NCI-H526 treated with DMSO at 0.1 percent for 48 hours (cell line): ENCODE data around the gene TCF23.

Source experiments
- DNase-seq: peaks from one replicate; lab custom pipeline; 2025; lab: John Stamatoyannopoulos, UW

TCF23 gene

DNA sequence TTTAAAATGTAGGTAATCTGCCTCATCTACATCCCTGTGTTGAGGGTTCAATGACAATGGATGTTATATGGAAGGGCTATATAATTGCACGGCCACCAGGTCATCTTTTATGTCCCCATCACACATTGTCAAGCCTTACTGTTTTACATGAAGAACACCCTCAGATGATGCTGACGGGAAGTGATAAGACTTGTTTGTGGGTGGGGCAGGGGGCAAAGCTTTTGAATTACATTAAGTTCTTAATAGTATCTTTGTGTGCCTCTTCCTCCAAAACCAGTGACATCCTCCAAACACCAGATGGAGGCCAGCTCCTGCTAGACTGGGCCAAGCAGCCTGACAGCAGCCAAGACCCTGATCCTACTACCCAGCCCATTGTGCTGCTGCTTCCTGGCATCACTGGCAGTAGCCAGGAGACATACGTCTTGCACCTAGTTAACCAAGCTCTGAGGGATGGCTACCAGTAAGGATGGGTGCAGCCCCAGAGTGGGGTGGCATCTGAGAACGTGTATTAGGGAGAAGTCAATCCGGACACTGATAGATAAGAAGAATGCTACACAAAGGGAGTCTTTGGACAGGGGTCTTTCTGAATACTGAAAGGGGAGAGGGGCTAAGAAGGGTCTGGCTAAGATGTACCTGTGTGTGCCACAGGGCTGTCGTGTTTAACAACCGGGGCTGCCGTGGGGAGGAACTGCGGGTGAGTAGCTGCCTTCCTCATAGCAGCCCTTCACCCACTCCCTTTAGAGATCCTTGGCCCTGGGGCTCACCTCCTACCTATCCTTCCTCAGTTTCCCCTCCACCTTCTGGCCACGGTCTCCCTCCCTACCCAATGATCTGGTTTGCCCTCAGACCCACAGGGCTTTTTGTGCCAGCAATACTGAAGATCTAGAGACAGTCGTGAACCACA is 19.9 kb upstream of the TCF23 start:
- DNase-seq, result no peak

DNA sequence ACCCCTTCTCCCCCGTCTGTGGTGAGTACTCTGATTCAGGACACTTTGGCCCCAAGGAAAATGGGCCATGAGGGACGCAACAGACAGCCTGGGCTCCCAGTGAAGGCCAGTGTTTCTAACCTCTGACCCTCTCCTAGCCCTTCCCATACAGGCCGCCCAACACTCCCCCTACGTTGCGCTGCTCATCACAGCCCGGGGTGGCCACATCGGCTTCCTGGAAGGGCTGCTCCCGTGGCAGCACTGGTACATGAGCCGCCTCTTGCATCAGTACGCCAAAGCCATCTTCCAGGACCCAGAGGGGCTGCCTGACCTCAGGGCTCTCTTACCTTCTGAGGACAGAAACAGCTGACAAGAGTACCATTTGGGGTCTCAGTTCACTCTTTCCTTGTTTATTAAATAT is 18.4 kb upstream of the TCF23 start:
- DNase-seq, result no peak

GRCh38 chr2:27131429-27131828 is 17.4 kb upstream of the TCF23 start:
- DNase-seq, result no peak

DNA sequence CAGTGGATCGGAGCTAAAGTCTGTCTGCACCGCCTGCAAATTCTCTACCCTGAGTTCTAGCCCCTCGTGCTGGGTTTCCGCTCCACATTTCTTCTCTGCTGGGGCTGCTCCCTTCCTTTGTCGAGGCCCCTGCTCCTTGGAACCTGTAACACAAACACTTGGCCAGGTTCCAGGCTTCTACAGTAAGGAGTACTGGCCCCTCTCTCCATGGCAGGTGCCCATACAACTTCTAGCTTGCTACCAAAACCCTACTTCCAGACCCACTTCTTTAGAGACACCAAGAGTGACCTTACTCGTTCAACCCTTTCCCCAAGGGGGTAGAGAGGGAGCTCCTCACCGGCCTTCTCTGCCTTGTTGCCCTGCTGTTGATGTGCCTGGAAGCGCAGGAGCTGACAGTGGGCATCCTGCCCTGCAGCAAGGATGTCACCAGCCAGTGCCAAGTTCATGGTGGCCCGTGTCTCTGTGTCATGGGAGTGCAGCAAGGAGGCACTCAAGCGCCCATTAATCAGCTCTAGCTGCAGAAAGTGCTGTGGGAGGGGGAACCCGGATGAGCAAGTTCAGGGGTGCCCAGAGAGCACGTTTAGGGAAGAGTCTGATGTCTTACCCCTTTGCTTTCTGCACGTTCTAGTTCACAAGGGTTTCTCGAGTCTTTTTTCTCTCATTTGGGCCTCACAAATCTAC is 15.5 kb upstream of the TCF23 start:
- DNase-seq, result no peak

- peak; percentile 81 for DNase-seq
Observed at GRCh38 chr2:27133905-27134780, 14.7 kb upstream of the TCF23 start, which contains the start of gene PREB. PREB (minus strand) TSS chr2:27134636; CDS start chr2:27134421, 215 bp downstream.

DNA sequence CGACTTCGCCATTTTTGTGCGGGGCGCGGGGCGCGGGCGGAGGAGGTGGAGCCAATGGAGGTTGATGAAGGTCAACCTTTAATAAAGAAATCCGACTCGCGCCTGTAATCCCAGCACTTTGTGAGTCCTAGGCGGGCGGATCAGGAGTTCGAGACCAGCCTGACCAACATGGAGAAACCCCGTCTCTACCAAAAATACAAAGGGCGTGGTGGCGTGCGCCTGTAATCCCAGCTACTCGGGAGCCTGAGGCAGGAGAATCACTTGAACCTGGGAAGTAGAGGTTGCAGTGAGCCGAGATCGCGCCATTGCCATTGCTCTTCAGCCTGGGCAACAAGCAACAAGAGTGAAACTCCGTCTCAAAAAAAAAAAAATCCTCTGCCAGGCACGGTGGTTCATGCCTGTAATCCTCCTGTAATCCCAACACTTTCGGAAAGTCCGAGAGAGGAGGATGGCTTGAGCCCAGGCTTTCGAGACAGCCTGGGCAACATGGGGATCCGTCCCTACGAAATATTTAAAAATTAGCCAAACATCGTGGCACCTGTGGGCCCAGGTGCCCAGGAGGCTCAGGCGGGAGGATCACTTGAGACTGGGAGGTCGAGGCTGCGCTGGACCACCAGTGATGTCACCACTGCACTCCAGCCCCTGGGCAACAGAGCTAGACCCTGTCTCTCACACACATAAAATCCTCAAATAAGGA is 13.9 kb upstream of the TCF23 start:
- no peak for DNase-seq

DNA sequence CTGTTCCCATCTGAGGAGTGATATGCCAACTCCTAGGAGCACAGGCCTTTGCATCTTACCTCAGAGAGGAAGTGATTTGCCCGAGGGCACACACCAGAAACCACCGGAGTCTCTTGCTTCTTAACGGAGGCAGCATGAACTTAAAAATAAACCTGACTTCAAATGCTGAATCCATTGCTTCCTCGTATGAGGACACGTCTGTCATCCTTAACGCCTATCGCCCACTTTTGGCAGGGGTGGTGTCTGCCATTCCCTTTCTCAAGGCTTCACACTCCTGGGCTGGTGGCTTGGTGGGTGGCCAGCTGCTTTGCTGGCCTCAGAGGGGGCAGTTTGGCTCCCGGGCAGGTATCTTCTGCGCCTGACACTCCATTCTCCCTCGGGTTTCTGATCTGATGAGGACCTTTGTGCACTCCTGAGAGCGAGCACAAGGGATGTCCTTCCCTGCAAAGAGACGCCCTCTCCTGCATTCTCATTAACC is 13.3 kb upstream of the TCF23 start:
- DNase-seq, result no peak

DNA sequence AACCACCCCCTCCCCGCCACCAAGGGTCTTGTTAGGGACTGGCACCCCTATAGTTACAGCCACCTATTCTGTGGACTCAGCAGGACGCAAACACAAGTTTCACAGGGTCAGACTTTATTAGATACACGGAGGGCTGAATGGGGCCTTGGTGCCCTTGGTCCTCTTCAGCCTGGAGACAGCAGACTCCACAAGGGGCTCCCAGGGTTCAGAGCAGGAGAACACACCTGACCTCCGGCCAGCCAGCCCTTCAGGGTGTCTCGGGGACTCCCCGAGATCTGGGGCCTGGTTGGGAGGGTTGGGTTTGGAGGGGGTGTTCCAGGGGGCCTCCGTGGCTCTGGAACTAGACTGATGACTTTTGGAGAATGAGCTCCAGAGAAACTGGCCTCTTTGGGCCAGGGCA is 12.1 kb upstream of the TCF23 start:
- no peak for DNase-seq

DNA sequence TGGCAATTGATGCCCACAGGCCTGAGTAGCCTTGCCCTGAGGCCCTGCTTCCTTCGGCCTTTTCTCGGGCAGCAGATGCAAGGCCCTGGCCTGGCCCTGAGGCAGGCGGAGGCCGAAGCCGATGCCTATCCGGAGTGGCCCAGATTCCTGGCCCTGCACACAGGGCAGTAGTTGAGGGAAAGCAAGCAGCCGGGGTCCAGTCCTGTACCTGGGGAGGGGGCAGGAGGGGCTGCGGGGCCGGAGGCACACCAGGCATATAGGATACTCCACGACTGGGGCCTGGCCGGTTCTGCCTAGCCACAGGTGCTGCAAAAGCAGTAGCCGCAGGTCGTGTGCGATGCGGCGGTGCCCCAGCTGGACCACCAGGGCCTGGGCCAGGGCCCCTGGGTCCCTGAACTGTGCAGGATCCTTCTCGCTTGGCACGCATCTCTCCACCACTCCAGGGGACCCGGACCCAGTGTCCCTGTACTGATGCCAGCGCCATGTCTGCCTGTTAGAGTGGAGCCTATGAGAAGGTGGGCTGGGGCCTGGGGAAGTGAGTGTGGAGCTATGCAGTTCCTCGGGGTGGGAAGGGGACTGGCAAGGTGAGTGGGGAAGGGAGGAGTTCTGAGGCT is 11.4 kb upstream of the TCF23 start:
- no peak for DNase-seq

DNA sequence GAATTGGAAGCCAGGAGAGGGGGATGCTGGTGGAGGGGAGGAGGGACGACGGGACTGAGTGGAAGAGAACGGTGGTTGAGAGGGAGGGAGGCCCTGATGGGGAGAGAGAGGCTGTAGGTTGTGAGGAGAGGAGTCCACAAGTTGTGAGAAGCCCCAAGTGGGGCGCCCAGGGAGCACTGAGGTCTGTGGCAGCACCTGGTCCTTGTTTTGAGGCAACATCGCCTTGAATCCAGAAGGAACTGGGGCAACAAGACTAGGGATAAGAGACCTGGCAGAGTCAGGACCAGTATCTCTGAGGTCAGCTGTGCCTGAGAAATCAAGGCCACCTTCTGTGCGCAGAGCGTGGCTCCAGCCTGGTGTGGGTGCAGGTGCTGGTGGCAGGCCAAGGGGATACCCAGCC is 10.7 kb upstream of the TCF23 start:
- no peak for DNase-seq

DNA sequence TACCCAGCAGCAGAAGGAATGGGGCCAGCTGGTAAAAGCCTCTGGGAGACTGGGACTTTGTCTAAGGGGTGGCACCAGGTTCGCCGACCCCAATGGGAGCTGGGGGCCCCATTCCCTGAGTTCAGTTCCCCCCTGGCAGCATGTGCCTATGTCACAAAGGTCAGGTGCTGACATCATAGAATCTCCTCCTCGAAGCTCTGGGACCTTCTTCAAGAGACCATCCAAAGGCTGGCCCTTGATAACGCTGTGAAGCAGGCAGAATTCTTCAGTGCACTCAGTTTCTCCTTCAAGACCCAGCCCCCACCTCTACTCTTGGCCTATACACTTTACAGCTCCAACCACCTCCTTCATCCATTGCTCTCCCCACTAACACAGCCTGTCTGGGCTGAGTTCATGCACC is 9.5 kb upstream of the TCF23 start, which contains the start of gene PRR30:
TSS of gene PRR30 (minus strand) at position 101 of the 400 bp plus-strand sequence. CDS start 1,081 bp downstream, outside the sequence.
- DNase-seq, result no peak

DNA sequence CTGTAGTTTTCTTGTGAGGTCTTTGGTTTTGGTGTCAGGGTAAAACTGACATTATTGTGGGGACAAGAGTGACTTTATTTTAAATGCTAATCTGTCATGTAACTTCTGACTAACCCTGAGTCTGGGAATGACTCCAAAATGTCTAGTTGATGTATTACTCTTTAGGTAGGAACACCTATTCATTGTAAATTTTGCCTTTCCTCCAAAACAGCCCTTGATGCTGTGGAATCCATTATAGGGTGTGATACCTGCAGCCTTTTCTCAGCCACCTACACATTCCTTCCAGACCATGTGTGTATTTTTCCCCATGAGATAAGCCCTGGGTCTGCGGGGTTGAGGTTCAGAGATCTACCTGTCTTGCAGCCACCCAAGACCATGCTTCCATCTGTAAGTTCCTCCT is 5.5 kb upstream of the TCF23 start:
- DNase-seq, result no peak

GRCh38 chr2:27145682-27146081 is 3.1 kb upstream of the TCF23 start:
- DNase-seq, result no peak

- DNase-seq, result no peak
Observed at GRCh38 chr2:27147935-27148334, 869 bp upstream of the TCF23 start.

DNA sequence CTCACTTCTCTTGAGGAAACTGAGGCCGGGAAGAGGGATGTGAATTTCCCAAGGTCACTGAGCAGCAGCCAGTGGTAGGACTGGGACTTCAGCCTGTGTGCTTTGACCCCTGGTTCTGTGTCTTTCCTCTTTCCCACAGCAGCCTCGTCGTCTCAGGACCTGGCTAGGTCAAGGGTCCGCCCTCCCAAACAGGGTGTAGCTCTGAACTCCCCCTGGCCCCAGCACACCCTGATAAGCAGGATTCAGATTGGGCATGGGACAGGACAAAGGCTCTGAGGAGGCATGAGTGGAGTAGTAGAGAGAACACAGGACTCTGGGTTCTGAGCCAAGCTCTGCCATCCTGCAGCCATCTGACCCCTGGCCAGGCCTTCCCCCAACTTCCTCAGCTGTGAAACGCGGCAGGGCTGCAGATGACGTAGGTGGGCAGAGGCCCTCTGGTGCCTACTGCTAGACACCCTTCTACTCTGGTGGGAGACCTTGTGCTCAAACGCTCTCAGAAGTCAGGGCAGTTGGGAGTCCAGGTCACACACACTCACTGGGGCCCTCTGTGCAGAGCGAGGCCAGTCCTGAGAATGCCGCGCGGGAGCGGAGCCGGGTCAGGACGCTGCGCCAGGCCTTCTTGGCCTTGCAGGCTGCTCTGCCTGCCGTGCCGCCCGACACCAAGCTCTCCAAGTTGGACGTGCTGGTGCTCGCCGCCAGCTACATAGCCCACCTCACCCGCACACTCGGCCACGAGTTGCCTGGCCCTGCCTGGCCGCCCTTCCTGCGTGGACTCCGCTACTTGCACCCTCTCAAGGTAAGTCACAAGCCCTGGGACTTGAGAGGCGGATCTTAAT is 984 bp downstream of the TCF23 start:
- no peak for DNase-seq

- DNase-seq, result no peak
Observed at GRCh38 chr2:27150639-27151230, 1.9 kb downstream of the TCF23 start.

GRCh38 chr2:27152102-27152795 is 3.4 kb downstream of the TCF23 start:
- DNase-seq, result no peak

DNA sequence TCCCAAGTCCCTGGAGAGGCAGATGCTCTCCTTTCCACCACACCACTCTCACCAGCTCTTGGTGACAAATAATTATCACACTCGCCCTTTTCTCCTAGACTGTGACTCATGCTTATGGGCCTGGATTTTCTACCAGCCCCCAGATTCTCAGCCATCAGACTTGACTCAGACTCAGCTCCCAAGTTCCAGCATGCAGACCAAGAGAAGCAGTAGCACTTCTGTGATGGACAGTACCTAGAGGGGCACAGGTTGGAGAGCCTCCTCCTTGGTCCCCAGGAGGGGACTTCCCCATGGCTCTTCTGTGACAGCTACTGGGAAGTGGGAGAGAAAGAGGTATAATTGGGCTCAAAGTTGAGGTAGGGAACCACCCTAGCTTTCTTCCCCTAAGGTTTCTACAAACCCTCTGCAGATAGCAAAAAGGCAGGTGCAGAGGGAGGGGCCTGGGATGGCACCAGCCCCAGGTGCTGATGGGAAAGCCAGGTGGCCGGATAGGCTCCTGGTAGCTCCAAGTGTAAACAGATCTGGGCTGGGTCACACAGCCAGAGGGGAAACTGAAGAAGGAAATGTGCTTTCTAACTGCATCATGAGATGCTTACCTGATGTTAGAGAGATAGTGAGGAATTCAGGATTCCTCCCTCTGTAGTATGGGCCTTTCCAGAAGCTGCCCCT is 4.1 kb downstream of the TCF23 start:
- DNase-seq, result peak; percentile 11
